Vein endothelial cell (primary cell): ENCODE data around the gene CCN5. TPM values are rescaled to one million over a fixed set of nuclear protein-coding genes. Genes with fewer than 3 reads are reported as not detected.

Source experiments
- total RNA-seq: library from RNA; depleted of rRNA; stranded (reverse); fragments of >200 nt; gene quantifications from 2 replicates; pipeline ENCODE4 v1.2.3, GENCODE V29; 2012

CCN5 gene, protein sequence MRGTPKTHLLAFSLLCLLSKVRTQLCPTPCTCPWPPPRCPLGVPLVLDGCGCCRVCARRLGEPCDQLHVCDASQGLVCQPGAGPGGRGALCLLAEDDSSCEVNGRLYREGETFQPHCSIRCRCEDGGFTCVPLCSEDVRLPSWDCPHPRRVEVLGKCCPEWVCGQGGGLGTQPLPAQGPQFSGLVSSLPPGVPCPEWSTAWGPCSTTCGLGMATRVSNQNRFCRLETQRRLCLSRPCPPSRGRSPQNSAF
- total RNA-seq, result under 0.01 TPM in 1 of 2 replicates, not detected in the other

DNA sequence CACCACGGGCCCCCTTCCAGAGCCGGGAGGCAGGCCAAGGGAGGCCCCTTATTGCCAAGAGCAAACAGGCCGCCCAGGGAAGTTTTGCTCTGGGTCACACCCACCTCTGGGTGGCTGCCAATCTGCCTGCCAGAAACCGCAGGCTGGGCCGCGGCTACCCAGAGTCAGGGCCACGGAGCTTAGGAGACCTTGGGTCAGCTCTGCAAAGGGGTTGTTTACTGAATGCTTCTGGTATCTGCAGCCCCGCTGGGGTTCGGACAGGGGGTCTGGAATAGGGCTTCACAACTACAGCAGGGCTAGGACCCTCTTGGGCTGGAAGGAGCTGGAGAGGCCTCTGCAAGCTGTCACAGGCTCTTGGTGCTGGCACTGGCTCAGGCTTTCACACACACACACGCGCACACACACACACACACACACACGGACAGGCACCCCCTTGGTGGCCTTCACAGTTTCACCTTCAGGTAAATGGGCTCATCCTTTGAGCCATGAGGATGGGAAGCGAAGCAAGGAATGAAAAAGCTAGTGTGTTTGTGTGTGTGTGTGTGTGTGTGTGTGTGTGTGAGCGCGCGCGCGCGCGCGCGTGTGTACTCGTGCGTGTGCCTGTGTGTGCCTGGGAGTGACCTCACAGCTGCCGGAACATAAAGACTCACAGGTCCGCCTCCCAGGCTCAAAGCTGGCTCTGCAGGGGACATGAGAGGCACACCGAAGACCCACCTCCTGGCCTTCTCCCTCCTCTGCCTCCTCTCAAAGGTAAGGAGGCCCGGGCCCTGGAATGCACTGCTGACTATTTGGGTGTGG is at the start of gene CCN5:
CCN5 (plus strand) TSS at position 669 of the 798 bp plus-strand sequence; CDS start at position 691, 22 bp downstream.

DNA sequence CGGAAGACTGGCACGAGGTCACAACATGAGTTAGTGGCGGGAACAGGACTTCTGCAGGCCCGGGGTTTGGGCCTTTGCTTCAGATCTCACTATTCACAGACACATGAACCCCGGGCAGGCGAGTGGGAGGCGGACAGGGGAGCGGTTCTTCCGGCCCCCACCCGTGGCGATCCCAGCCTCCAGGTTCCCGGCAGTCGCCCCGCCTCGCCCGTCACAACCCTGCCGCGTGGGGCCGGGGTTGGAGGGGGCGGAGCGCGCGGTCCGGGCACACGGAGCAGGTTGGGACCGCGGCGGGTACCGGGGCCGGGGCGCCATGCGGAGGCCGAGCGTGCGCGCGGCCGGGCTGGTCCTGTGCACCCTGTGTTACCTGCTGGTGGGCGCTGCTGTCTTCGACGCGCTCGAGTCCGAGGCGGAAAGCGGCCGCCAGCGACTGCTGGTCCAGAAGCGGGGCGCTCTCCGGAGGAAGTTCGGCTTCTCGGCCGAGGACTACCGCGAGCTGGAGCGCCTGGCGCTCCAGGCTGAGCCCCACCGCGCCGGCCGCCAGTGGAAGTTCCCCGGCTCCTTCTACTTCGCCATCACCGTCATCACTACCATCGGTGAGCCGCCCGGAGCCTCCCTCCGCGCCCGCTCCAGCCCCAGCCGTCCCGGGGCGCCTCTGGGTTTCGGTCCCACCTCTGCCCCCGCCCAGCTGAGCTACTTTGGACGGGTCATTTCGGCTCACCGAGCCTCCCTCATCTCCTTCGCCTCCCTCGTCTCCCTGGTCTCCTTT is 30.6 kb downstream of the CCN5 start, which contains the start of gene KCNK15:
KCNK15 (plus strand) TSS at position 268 of the 769 bp plus-strand sequence; CDS start at position 314, 46 bp downstream.

Other genes with a start within 250 kb of the CCN5 start
- gene TTPAL, start 239.5 kb upstream of the CCN5 start, total RNA-seq, result 7.5 and 8.2 TPM in 2 replicates
- 111 and 135 TPM in 2 replicates for gene SERINC3, start 193.3 kb upstream of the CCN5 start, total RNA-seq
- gene PKIG, start 132.8 kb upstream of the CCN5 start, total RNA-seq, result 258 and 286 TPM in 2 replicates
- 13.3 and 29.7 TPM in 2 replicates for gene ADA, start 63.7 kb upstream of the CCN5 start, total RNA-seq
- not detected in 2 replicates for gene KCNK15, start 30.5 kb downstream of the CCN5 start, total RNA-seq
- gene RIMS4, start 95.2 kb downstream of the CCN5 start, total RNA-seq, result not detected in 2 replicates
- gene YWHAB, start 170.3 kb downstream of the CCN5 start, total RNA-seq, result 114 and 161 TPM in 2 replicates
- gene PABPC1L, start 194.7 kb downstream of the CCN5 start, total RNA-seq, result 1.3 and 1.4 TPM in 2 replicates
- 33.3 and 44.5 TPM in 2 replicates for gene TOMM34, start 245.0 kb downstream of the CCN5 start, total RNA-seq